ENCODE measurements around the gene IFIT3.

DNA sequence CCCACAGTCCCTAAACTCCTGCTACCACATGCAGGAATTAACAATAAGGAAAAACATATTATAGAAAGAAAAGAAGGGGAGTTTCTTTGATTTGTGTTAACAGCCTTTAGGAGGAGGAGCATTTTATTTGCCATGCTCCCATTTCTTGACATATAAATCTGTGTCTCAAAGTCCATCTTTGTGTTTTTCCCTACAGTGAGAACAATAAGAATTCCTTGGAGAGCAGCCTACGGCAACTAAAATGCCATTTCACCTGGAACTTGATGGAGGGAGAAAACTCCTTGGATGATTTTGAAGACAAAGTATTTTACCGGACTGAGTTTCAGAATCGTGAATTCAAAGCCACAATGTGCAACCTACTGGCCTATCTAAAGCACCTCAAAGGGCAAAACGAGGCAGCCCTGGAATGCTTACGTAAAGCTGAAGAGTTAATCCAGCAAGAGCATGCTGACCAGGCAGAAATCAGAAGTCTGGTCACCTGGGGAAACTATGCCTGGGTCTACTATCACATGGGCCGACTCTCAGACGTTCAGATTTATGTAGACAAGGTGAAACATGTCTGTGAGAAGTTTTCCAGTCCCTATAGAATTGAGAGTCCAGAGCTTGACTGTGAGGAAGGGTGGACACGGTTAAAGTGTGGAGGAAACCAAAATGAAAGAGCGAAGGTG, 21.9 kb upstream of the IFIT3 start:
- TF ChIP-seq TAF1 (IDR thresholded peaks at IDR 0.05; ENCODE audit: borderline replicate concordance, low read depth, low read length), result no peak
- TF ChIP-seq, protein P1, sequence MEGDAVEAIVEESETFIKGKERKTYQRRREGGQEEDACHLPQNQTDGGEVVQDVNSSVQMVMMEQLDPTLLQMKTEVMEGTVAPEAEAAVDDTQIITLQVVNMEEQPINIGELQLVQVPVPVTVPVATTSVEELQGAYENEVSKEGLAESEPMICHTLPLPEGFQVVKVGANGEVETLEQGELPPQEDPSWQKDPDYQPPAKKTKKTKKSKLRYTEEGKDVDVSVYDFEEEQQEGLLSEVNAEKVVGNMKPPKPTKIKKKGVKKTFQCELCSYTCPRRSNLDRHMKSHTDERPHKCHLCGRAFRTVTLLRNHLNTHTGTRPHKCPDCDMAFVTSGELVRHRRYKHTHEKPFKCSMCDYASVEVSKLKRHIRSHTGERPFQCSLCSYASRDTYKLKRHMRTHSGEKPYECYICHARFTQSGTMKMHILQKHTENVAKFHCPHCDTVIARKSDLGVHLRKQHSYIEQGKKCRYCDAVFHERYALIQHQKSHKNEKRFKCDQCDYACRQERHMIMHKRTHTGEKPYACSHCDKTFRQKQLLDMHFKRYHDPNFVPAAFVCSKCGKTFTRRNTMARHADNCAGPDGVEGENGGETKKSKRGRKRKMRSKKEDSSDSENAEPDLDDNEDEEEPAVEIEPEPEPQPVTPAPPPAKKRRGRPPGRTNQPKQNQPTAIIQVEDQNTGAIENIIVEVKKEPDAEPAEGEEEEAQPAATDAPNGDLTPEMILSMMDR (IDR thresholded peaks at IDR 0.05), result no peak
- no peak for TF ChIP-seq YY1 (IDR thresholded peaks at IDR 0.05; ENCODE audit: low read depth)
- no peak for TF ChIP-seq RCOR1 (IDR thresholded peaks at IDR 0.05; ENCODE audit: low read length)
- no peak for TF ChIP-seq RXRA (IDR thresholded peaks at IDR 0.05; ENCODE audit: borderline replicate concordance, low read depth)
- no peak for TF ChIP-seq NRF1 (IDR thresholded peaks at IDR 0.05; ENCODE audit: low read depth, low read length)
- TF ChIP-seq, protein P2, sequence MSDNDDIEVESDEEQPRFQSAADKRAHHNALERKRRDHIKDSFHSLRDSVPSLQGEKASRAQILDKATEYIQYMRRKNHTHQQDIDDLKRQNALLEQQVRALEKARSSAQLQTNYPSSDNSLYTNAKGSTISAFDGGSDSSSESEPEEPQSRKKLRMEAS (IDR thresholded peaks at IDR 0.05; ENCODE audit: low read depth), result no peak
- TF ChIP-seq ELF1 (IDR thresholded peaks at IDR 0.05), result no peak
- TF ChIP-seq CHD2 (IDR thresholded peaks at IDR 0.05; ENCODE audit: low read length, partially characterized antibody), result no peak
- no peak for TF ChIP-seq POLR2AphosphoS5 (IDR thresholded peaks at IDR 0.05; ENCODE audit: low read depth, low read length)
- no peak for TF ChIP-seq RAD21 (IDR thresholded peaks at IDR 0.05; ENCODE audit: low read length)
- TF ChIP-seq, protein P3, sequence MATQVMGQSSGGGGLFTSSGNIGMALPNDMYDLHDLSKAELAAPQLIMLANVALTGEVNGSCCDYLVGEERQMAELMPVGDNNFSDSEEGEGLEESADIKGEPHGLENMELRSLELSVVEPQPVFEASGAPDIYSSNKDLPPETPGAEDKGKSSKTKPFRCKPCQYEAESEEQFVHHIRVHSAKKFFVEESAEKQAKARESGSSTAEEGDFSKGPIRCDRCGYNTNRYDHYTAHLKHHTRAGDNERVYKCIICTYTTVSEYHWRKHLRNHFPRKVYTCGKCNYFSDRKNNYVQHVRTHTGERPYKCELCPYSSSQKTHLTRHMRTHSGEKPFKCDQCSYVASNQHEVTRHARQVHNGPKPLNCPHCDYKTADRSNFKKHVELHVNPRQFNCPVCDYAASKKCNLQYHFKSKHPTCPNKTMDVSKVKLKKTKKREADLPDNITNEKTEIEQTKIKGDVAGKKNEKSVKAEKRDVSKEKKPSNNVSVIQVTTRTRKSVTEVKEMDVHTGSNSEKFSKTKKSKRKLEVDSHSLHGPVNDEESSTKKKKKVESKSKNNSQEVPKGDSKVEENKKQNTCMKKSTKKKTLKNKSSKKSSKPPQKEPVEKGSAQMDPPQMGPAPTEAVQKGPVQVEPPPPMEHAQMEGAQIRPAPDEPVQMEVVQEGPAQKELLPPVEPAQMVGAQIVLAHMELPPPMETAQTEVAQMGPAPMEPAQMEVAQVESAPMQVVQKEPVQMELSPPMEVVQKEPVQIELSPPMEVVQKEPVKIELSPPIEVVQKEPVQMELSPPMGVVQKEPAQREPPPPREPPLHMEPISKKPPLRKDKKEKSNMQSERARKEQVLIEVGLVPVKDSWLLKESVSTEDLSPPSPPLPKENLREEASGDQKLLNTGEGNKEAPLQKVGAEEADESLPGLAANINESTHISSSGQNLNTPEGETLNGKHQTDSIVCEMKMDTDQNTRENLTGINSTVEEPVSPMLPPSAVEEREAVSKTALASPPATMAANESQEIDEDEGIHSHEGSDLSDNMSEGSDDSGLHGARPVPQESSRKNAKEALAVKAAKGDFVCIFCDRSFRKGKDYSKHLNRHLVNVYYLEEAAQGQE (IDR thresholded peaks at IDR 0.05; ENCODE audit: low read depth, low read length), result no peak
- no peak for TF ChIP-seq MXI1 (IDR thresholded peaks at IDR 0.05; ENCODE audit: low read depth, low read length)

All from SK-N-SH (cell line).